H1 (cell line): ENCODE results near the gene PHKA1. TPM values are rescaled to one million over a fixed set of nuclear protein-coding genes. Genes with fewer than 3 reads are reported as not detected.

Experiments
- CTCF ChIA-PET: fragments of 300-600 bp; sonication (Branson Sonifier 250); formaldehyde crosslinking; loops from one replicate; lab custom pipeline; 2021; ENCODE audit not compliant: partially characterized antibody; lab: Charles Lee
- POLR2A ChIA-PET: fragments of 300-600 bp; sonication (Branson Sonifier 250); formaldehyde crosslinking; loops from one replicate; lab custom pipeline; 2021; ENCODE audit warnings: inconsistent platforms; ENCODE audit not compliant: partially characterized antibody; lab: Charles Lee
- DNase-seq, 2 experiments: peaks; one replicate each; pipeline versions ENCODE4 v3.0.0 to v3.0.0-alpha.2; 2010 to 2022; ENCODE audit warnings: low spot score in 2 of 2, low read depth in 1 of 2, mixed read lengths in 1 of 2
- FAIRE-seq: peaks from 2 replicates; lab custom pipeline; 2011; peaks lifted over from hg19 to GRCh38; lab: Jason Lieb, UNC
- H2AFZ ChIP-seq: 2 replicates; pipeline ENCODE4 v1.8.1; 2012; ENCODE audit warnings: low read length, inconsistent platforms
- H2AK5ac ChIP-seq: 2 replicates; pipeline ENCODE4 v1.6.1; 2013; ENCODE audit warnings: low read depth, low read length
- H2BK120ac ChIP-seq: replicated peaks from 2 replicates; pipeline ENCODE3; 2013; ENCODE audit warnings: low read depth, low read length, inconsistent platforms
- H2BK12ac ChIP-seq: 2 replicates; pipeline ENCODE4 v1.6.1; 2013; ENCODE audit warnings: low read depth, low read length
- H2BK15ac ChIP-seq: 2 replicates; pipeline ENCODE4 v1.6.1; 2013; ENCODE audit warnings: low read length
- H2BK20ac ChIP-seq: 2 replicates; pipeline ENCODE4 v1.6.1; 2013; ENCODE audit warnings: low read length
- H2BK5ac ChIP-seq: 2 replicates; pipeline ENCODE4 v1.6.1; 2013; ENCODE audit warnings: low read depth, low read length
- H3K14ac ChIP-seq: 2 replicates; pipeline ENCODE4 v1.6.1; 2013; ENCODE audit warnings: inconsistent platforms; ENCODE audit not compliant: insufficient read length
- H3K18ac ChIP-seq: 2 replicates; pipeline ENCODE4 v1.6.1; 2013; ENCODE audit warnings: low read length; ENCODE audit errors: extremely low read depth
- H3K23ac ChIP-seq: 2 replicates; pipeline ENCODE4 v1.6.1; 2013; ENCODE audit warnings: inconsistent platforms; ENCODE audit not compliant: insufficient read length
- H3K23me2 ChIP-seq: 2 replicates; pipeline ENCODE4 v1.6.1; 2013; ENCODE audit warnings: low read depth, low read length
- H3K27ac ChIP-seq: 2 replicates; pipeline ENCODE4 v1.6.1; 2011; ENCODE audit warnings: low read depth, low read length, inconsistent platforms
- H3K27me3 ChIP-seq, 4 experiments: replicated peaks in 1 of 4; 1 replicate in 1 of 4; 2 replicates in 3 of 4; pipeline versions ENCODE4 v1.6.1 to v1.8.1; 2011 to 2013; ENCODE audit warnings: low read length in 3 of 4, mild to moderate bottlenecking in 3 of 4, inconsistent platforms in 2 of 4, mixed read lengths in 2 of 4, moderate library complexity in 1 of 4; ENCODE audit not compliant: control insufficient read depth in 3 of 4, insufficient read depth in 3 of 4; ENCODE audit errors: extremely low read depth in 1 of 4
- H3K36me3 ChIP-seq, 4 experiments: 2 replicates each; pipeline versions ENCODE4 v1.6.1 to v1.8.1; 2011 to 2013; ENCODE audit warnings: mild to moderate bottlenecking in 4 of 4, low read length in 3 of 4, moderate library complexity in 2 of 4, control low read depth in 1 of 4, inconsistent platforms in 1 of 4; ENCODE audit not compliant: insufficient read depth in 4 of 4, control insufficient read depth in 2 of 4
- H3K4ac ChIP-seq: replicated peaks from 2 replicates; pipeline ENCODE3; 2013; ENCODE audit warnings: low read length, low read depth, mixed read lengths, inconsistent platforms; ENCODE audit not compliant: insufficient read length
- H3K4me1 ChIP-seq, 4 experiments: replicated peaks in 1 of 4; 1 replicate in 1 of 4; 2 replicates in 3 of 4; pipeline versions ENCODE4 v1.6.1 to v1.8.1; 2011 to 2013; ENCODE audit warnings: low read length in 3 of 4, inconsistent platforms in 2 of 4, mixed read lengths in 1 of 4; ENCODE audit not compliant: insufficient read depth in 4 of 4, control insufficient read depth in 3 of 4
- H3K4me2 ChIP-seq, 2 experiments: 2 replicates each; pipeline versions ENCODE4 v1.6.1 to v1.8.1; 2011 to 2013; ENCODE audit warnings: low read depth in 2 of 2, low read length in 2 of 2, control low read depth in 1 of 2, inconsistent platforms in 1 of 2, mild to moderate bottlenecking in 1 of 2; ENCODE audit not compliant: insufficient read depth in 1 of 2
- H3K4me3 ChIP-seq, 4 experiments: fragments of 200-600, 300-600 bp in 1 of 4; sonication (generic), shearing (Covaris generic), sonication (Bioruptor Twin) in 1 of 4; 2 replicates each; pipeline versions ENCODE4 v1.5.1 to v1.8.1; 2011 to 2016; ENCODE audit warnings: low read length in 4 of 4, low read depth in 3 of 4, control low read depth in 2 of 4, inconsistent platforms in 2 of 4, mild to moderate bottlenecking in 2 of 4, mixed read lengths in 1 of 4, moderate library complexity in 1 of 4; ENCODE audit not compliant: insufficient read depth in 2 of 4; ENCODE audit errors: extremely low read depth in 1 of 4
- H3K56ac ChIP-seq: replicated peaks from 2 replicates; pipeline ENCODE3; 2013; ENCODE audit warnings: low read depth, mild to moderate bottlenecking, mixed read lengths, low read length, inconsistent platforms; ENCODE audit not compliant: insufficient read length
- H3K79me1 ChIP-seq: 2 replicates; pipeline ENCODE4 v1.6.1; 2013; ENCODE audit warnings: low read depth, low read length, control low read depth
- H3K79me2 ChIP-seq, 2 experiments: 2 replicates each; pipeline versions ENCODE4 v1.6.1 to v1.8.1; 2012 to 2013; ENCODE audit warnings: low read length in 2 of 2, mild to moderate bottlenecking in 2 of 2, inconsistent platforms in 1 of 2; ENCODE audit not compliant: insufficient read depth in 2 of 2, control insufficient read depth in 1 of 2
- H3K9ac ChIP-seq, 4 experiments: replicated peaks in 1 of 4; 1 replicate in 1 of 4; 2 replicates in 3 of 4; pipeline versions ENCODE4 v1.6.1 to v1.8.1; 2011 to 2013; ENCODE audit warnings: low read depth in 3 of 4, low read length in 3 of 4, control low read depth in 2 of 4, mild to moderate bottlenecking in 2 of 4, moderate library complexity in 2 of 4, inconsistent platforms in 1 of 4; ENCODE audit errors: extremely low read depth in 1 of 4
- H3K9me3 ChIP-seq, 2 experiments: 2 replicates each; pipeline versions ENCODE4 v1.6.1 to v1.8.1; 2012 to 2013; ENCODE audit warnings: mild to moderate bottlenecking in 2 of 2, moderate library complexity in 2 of 2, control low read depth in 1 of 2, inconsistent platforms in 1 of 2, low read depth in 1 of 2, low read length in 1 of 2, mixed read lengths in 1 of 2; ENCODE audit not compliant: insufficient read depth in 2 of 2
- H4K20me1 ChIP-seq, 2 experiments: replicated peaks in 1 of 2; 2 replicates each; pipeline versions ENCODE3 to v1.8.1; 2011 to 2013; ENCODE audit warnings: inconsistent platforms in 2 of 2, low read length in 2 of 2, mild to moderate bottlenecking in 1 of 2; ENCODE audit not compliant: insufficient read depth in 2 of 2, control insufficient read depth in 1 of 2
- H4K5ac ChIP-seq: 2 replicates; pipeline ENCODE4 v1.6.1; 2013; ENCODE audit warnings: low read length, low read depth, mixed read lengths, inconsistent platforms; ENCODE audit not compliant: insufficient read length
- H4K8ac ChIP-seq: 2 replicates; pipeline ENCODE4 v1.8.0; 2013; ENCODE audit warnings: mild to moderate bottlenecking, moderate library complexity, low read length, inconsistent platforms; ENCODE audit not compliant: insufficient read depth; ENCODE audit errors: extremely low read depth
- H4K91ac ChIP-seq: replicated peaks from 2 replicates; pipeline ENCODE3; 2013; ENCODE audit warnings: low read length, mixed read lengths, inconsistent platforms; ENCODE audit not compliant: insufficient read length
- CBX5 ChIP-seq: fragments of 300-800, 300-1000 bp; sonication (generic); IDR thresholded peaks from 2 replicates; pipeline ENCODE4 v1.7.1; 2016; ENCODE audit warnings: antibody characterized with exemption, low read length, low read depth
- CBX8 ChIP-seq: fragments of 300-800, 300-1000 bp; sonication (generic); IDR thresholded peaks from 2 replicates; pipeline ENCODE4 v1.7.1; 2016; ENCODE audit warnings: low read depth, low read length, borderline replicate concordance
- CHD2 ChIP-seq: IDR thresholded peaks from 2 replicates; pipeline ENCODE4 v1.6.1; 2012; ENCODE audit warnings: low read length, improper control_type of control experiment
- EP300 ChIP-seq, 2 experiments: IDR thresholded peaks; 1 replicate in 1 of 2; 2 replicates in 1 of 2; pipeline ENCODE4 v1.6.1; 2011 to 2012; ENCODE audit warnings: low read depth in 2 of 2, low read length in 2 of 2, mild to moderate bottlenecking in 2 of 2, borderline replicate concordance in 1 of 2, inconsistent platforms in 1 of 2, moderate library complexity in 1 of 2
- KDM5A ChIP-seq: fragments of 200-600 bp; IDR thresholded peaks from 2 replicates; pipeline ENCODE4 v1.7.1; 2012; ENCODE audit warnings: mild to moderate bottlenecking, low read length, inconsistent platforms, mixed read lengths
- MAFK ChIP-seq: IDR thresholded peaks from 2 replicates; pipeline ENCODE4 v1.6.1; 2012; ENCODE audit warnings: low read depth, mild to moderate bottlenecking, improper control_type of control experiment, low read length
- NRF1 ChIP-seq: IDR thresholded peaks from 2 replicates; pipeline ENCODE4 v1.6.1; 2011; ENCODE audit warnings: mild to moderate bottlenecking, low read depth, low read length, improper control_type of control experiment
- PHF8 ChIP-seq: fragments of 200-600 bp; sonication (generic); conservative IDR thresholded peaks from 2 replicates; pipeline ENCODE4 v1.7.1; 2012; ENCODE audit warnings: low read depth, mild to moderate bottlenecking, inconsistent platforms, low read length, moderate library complexity
- POLR2AphosphoS5 ChIP-seq: IDR thresholded peaks from 2 replicates; pipeline ENCODE4 v1.6.1; 2011; ENCODE audit warnings: low read depth, low read length
- SAP30 ChIP-seq: fragments of 300-600 bp; sonication (generic); IDR thresholded peaks from 2 replicates; pipeline ENCODE4 v1.7.1; 2012; ENCODE audit warnings: low read length, moderate library complexity, mild to moderate bottlenecking, inconsistent platforms; ENCODE audit not compliant: insufficient read depth, insufficient replicate concordance
- SIRT6 ChIP-seq: IDR thresholded peaks from one replicate; pipeline ENCODE4 v1.7.1; 2012; ENCODE audit warnings: low read length, inconsistent platforms
- SIX5 ChIP-seq: IDR thresholded peaks from 2 replicates; pipeline ENCODE4 v1.6.1; 2011; ENCODE audit warnings: mild to moderate bottlenecking, low read depth, low read length
- TAF1 ChIP-seq: IDR thresholded peaks from 2 replicates; pipeline ENCODE4 v1.6.1; 2011; ENCODE audit warnings: mild to moderate bottlenecking, low read depth, low read length
- TBP ChIP-seq: IDR thresholded peaks from 2 replicates; pipeline ENCODE4 v1.6.1; 2011; ENCODE audit warnings: low read depth, low read length, improper control_type of control experiment
- USF2 ChIP-seq: IDR thresholded peaks from 2 replicates; pipeline ENCODE4 v1.6.1; 2011; ENCODE audit warnings: low read length, improper control_type of control experiment
- WGBS, 2 experiments: shearing (Covaris generic) in 1 of 2; methylation state at CpG; one replicate each; pipeline versions ENCODE4 v1.1.6 to v1.1.7; 2013 to 2015; ENCODE audit warnings: low lambda C conversion rate in 2 of 2, mixed read lengths in 2 of 2, inconsistent platforms in 1 of 2, low coverage in 1 of 2, missing lambda C conversion rate in 1 of 2; ENCODE audit not compliant: insufficient replicate concordance in 2 of 2, insufficient coverage in 1 of 2, insufficient read length in 1 of 2; ENCODE audit errors: extremely low coverage in 1 of 2, missing lambda C conversion rate in 1 of 2; 5-methylcytosine and 5-hydroxymethylcytosine counted together
- polyA plus RNA-seq, 7 experiments: library from polyadenylated mRNA; depleted of rRNA in 3 of 7; stranded (reverse) in 5 of 7; unstranded in 2 of 7; fragments of >200 nt in 5 of 7; fragments of 200-250 nt in 2 of 7; gene quantifications; 1 replicate in 5 of 7; 2 replicates in 1 of 7; 4 replicates in 1 of 7; pipeline versions ENCODE4 v1.2.1 to v1.2.3, GENCODE V29; 2011 to 2013; ENCODE audit warnings: missing spikeins in 2 of 7, mixed read lengths in 2 of 7
- total RNA-seq: library from RNA; stranded (reverse); fragmentation: NEBNext Ultra II Directional; extraction: Animal tissue kit (Norgen Biotek cat#: 25700); gene quantifications from 2 replicates; pipeline ENCODE4 v1.2.1, GENCODE V29; 2021

Gene PHKA1
- total and polyA plus RNA-seq, 2 of the 8 experiments (the other 6 are each of a cell fraction or from before 2014, with no cell fraction given): 4.2 to 7.2 TPM

- ChIA-PET CTCF (no interaction called here), POLR2A (no interaction called here)
- no peaks in the 10 kb centered on the region for H3K4me1 ChIP-seq
- no peak for FAIRE-seq
- no peak overlapping the region for H3K4ac ChIP-seq
- no peaks in the 10 kb centered on the region; the same call in 1 of the 2 replicates for H3K23me2 ChIP-seq
- H3K4me3 ChIP-seq: no peak overlapping the region
- no peak overlapping the region for H3K18ac ChIP-seq
- H3K79me2 ChIP-seq: no peaks in the 10 kb centered on the region
- no peak overlapping the region for H2BK5ac ChIP-seq
- no peak overlapping the region for H2AFZ ChIP-seq
- no peak overlapping the region for H2BK15ac ChIP-seq
- 87% methylated on average over 3 of the region's 3 CpGs; no CpG with 5 or more reads in 1 of the 2 experiments for WGBS, 2 experiments
- no peak overlapping the region for H3K4me2 ChIP-seq
- H4K91ac ChIP-seq: no peak overlapping the region
- no peaks in the 10 kb centered on the region for H3K9me3 ChIP-seq
- DNase-seq: no peak
- no peak overlapping the region for H2BK120ac ChIP-seq
- H2AK5ac ChIP-seq: no peak overlapping the region
- no peak overlapping the region for H3K56ac ChIP-seq
- no peak overlapping the region for H2BK12ac ChIP-seq
- no peak overlapping the region for H3K23ac ChIP-seq
- H3K27ac ChIP-seq: no peak overlapping the region
- no peaks in the 10 kb centered on the region for H4K20me1 ChIP-seq
- H3K36me3 ChIP-seq: no peaks in the 10 kb centered on the region
- H3K27me3 ChIP-seq: no peaks in the 10 kb centered on the region
- no peak overlapping the region for H3K9ac ChIP-seq
- no peak overlapping the region for H4K5ac ChIP-seq
- H4K8ac ChIP-seq: no peak overlapping the region
- no peak overlapping the region for H2BK20ac ChIP-seq
- H3K79me1 ChIP-seq: no peaks in the 10 kb centered on the region
- H3K14ac ChIP-seq: no peak overlapping the region
- TF ChIP-seq NRF1 (no peak), CBX8 (no peak), KDM5A (no peak), POLR2AphosphoS5 (no peak), SAP30 (no peak), SIRT6 (no peak), CHD2 (no peak), MAFK (no peak), EP300 (IDR thresholded peaks at IDR 0.05; ENCODE audit: borderline replicate concordance in 1 of 2, low read depth in 2 of 2, low read length in 2 of 2) (no peak), CBX5 (no peak), TAF1 (no peak), PHF8 (no peak), SIX5 (no peak), USF2 (no peak), TBP (no peak)
Measured at GRCh38 chrX:72604705-72605104, 109.4 kb downstream of the PHKA1 start.
